ENCODE measurements around the gene MGAT4A. TPM values are rescaled to one million over a fixed set of nuclear protein-coding genes. Genes with fewer than 3 reads are reported as not detected.
A peak's percentile ranks its signal among the peaks of the same experiment; 100 is the strongest.

The MGAT4A gene
- total and polyA plus RNA-seq, 2 experiments from 2014 or later, result 4.4 to 5.6 TPM

GRCh38 chr2:98730053-98730706, 752 bp downstream of the MGAT4A start:
- Histone ChIP-seq H2AFZ (peak overlapping the region; percentile 93), H3K36me3 (ENCODE audit: insufficient read depth) (no peaks in the 10 kb centered on the region), H3K4me3 (peak overlapping the region; percentile 68), H3K27ac (ENCODE audit: low read depth) (no peak overlapping the region), H3K4me1 (ENCODE audit: insufficient read depth) (peaks cover 19% of the 10 kb centered on the region), H3F3A (replicated peaks; ENCODE audit: low read depth) (0 out of 2 replicates have a peak, but pooled peaks cover 6% of the 10 kb centered on the region), H4K20me1 (replicated peaks; ENCODE audit: insufficient read depth) (peaks cover 3% of the 10 kb centered on the region; the same call in 1 of the 2 replicates), H3K79me2 (replicated peaks; ENCODE audit: insufficient read depth) (no peaks in the 10 kb centered on the region), H3K27me3 (ENCODE audit: insufficient read depth) (peaks cover 56% of the 10 kb centered on the region), H3K9me2 (ENCODE audit: insufficient read depth) (no peaks in the 10 kb centered on the region), H3K4me2 (peak overlapping the region; percentile 78)
- ATAC-seq (peak; percentile 34), DNase-seq (ENCODE audit: low spot score) (peak; percentile 38)
- Mint-ChIP-seq H3K27ac (no peak overlapping the region), H3K4me3 (peak overlapping the region; percentile 70), H3K36me3 (ENCODE audit: low read depth) (no peaks in the 10 kb centered on the region; the same call in 2 of the 3 replicates), H3K27me3 (ENCODE audit: insufficient read depth, low read depth, poor library complexity) (peaks cover 22% of the 10 kb centered on the region), H3K9me3 (no peaks in the 10 kb centered on the region), H3K4me1 (peaks cover 12% of the 10 kb centered on the region)
- TF ChIP-seq POLR2AphosphoS5 (IDR thresholded peaks at IDR 0.05; ENCODE audit: low read depth), result no peak
- peak; percentile 62 for TF ChIP-seq EZH2 (IDR thresholded peaks at IDR 0.05; ENCODE audit: low read depth, unreplicated experiment)

DNA sequence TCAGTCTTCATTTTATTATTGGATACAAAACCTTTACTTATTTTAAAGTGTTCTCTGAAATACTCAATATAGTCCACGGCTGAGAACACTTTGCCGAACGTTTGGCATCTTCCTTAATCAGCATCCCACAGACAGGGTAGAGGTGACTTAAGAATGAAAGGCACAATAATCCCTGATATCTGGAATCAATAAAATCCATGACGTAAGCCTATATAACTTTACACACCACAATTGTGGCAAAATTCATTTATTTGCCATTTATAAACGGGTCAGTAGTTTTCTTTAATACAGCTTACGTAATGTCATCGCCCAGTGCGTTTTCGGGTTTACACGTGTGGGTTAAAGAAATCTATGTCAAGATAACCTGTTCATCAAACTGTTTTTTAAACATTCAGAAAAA, 1.3 kb downstream of the MGAT4A start:
- no peaks in the 10 kb centered on the region for H3K36me3 ChIP-seq (ENCODE audit: insufficient read depth)
- peaks cover 22% of the 10 kb centered on the region for H3K27me3 Mint-ChIP-seq (ENCODE audit: insufficient read depth, low read depth, poor library complexity)
- H3K4me2 ChIP-seq, result peak overlapping the region; percentile 78
- H3K9me2 ChIP-seq (ENCODE audit: insufficient read depth), result no peaks in the 10 kb centered on the region
- H3K27ac Mint-ChIP-seq, result no peak overlapping the region
- no peaks in the 10 kb centered on the region; the same call in 2 of the 3 replicates for H3K36me3 Mint-ChIP-seq (ENCODE audit: low read depth)
- peaks cover 3% of the 10 kb centered on the region; the same call in 1 of the 2 replicates for H4K20me1 ChIP-seq (replicated peaks; ENCODE audit: insufficient read depth)
- H3K4me1 Mint-ChIP-seq, result peaks cover 17% of the 10 kb centered on the region
- DNase-seq (ENCODE audit: low spot score) (no peak), ATAC-seq (no peak)
- H3K4me3 Mint-ChIP-seq, result peak overlapping the region; percentile 70
- no peak overlapping the region for H2AFZ ChIP-seq
- H3K4me3 ChIP-seq, result peak overlapping the region; percentile 68
- H3F3A ChIP-seq (replicated peaks; ENCODE audit: low read depth), result 0 out of 2 replicates have a peak, but pooled peaks cover 6% of the 10 kb centered on the region
- no peaks in the 10 kb centered on the region for H3K79me2 ChIP-seq (replicated peaks; ENCODE audit: insufficient read depth)
- H3K9me3 Mint-ChIP-seq, result no peaks in the 10 kb centered on the region
- peaks cover 53% of the 10 kb centered on the region for H3K27me3 ChIP-seq (ENCODE audit: insufficient read depth)
- H3K4me1 ChIP-seq (ENCODE audit: insufficient read depth), result peaks cover 25% of the 10 kb centered on the region
- no peak overlapping the region for H3K27ac ChIP-seq (ENCODE audit: low read depth)
- TF ChIP-seq ETS1 (IDR thresholded peaks at IDR 0.05) (no peak), ZNF114 (CRISPR knock-in tag; IDR thresholded peaks at IDR 0.05) (no peak), ZNF462 (CRISPR knock-in tag; IDR thresholded peaks at IDR 0.05) (no peak), EZH2phosphoT487 (IDR thresholded peaks at IDR 0.05; ENCODE audit: unreplicated experiment) (no peak), CTCF (conservative IDR thresholded peaks at IDR 0.05; ENCODE audit: low read depth in 2 of 2) (no peak)
- TF ChIP-seq, protein P1, sequence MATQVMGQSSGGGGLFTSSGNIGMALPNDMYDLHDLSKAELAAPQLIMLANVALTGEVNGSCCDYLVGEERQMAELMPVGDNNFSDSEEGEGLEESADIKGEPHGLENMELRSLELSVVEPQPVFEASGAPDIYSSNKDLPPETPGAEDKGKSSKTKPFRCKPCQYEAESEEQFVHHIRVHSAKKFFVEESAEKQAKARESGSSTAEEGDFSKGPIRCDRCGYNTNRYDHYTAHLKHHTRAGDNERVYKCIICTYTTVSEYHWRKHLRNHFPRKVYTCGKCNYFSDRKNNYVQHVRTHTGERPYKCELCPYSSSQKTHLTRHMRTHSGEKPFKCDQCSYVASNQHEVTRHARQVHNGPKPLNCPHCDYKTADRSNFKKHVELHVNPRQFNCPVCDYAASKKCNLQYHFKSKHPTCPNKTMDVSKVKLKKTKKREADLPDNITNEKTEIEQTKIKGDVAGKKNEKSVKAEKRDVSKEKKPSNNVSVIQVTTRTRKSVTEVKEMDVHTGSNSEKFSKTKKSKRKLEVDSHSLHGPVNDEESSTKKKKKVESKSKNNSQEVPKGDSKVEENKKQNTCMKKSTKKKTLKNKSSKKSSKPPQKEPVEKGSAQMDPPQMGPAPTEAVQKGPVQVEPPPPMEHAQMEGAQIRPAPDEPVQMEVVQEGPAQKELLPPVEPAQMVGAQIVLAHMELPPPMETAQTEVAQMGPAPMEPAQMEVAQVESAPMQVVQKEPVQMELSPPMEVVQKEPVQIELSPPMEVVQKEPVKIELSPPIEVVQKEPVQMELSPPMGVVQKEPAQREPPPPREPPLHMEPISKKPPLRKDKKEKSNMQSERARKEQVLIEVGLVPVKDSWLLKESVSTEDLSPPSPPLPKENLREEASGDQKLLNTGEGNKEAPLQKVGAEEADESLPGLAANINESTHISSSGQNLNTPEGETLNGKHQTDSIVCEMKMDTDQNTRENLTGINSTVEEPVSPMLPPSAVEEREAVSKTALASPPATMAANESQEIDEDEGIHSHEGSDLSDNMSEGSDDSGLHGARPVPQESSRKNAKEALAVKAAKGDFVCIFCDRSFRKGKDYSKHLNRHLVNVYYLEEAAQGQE (IDR thresholded peaks at IDR 0.05; ENCODE audit: unreplicated experiment), result no peak

Data from GM23338 (cell line).